ENCODE measurements around the gene CRADD.

Gene CRADD

DNA sequence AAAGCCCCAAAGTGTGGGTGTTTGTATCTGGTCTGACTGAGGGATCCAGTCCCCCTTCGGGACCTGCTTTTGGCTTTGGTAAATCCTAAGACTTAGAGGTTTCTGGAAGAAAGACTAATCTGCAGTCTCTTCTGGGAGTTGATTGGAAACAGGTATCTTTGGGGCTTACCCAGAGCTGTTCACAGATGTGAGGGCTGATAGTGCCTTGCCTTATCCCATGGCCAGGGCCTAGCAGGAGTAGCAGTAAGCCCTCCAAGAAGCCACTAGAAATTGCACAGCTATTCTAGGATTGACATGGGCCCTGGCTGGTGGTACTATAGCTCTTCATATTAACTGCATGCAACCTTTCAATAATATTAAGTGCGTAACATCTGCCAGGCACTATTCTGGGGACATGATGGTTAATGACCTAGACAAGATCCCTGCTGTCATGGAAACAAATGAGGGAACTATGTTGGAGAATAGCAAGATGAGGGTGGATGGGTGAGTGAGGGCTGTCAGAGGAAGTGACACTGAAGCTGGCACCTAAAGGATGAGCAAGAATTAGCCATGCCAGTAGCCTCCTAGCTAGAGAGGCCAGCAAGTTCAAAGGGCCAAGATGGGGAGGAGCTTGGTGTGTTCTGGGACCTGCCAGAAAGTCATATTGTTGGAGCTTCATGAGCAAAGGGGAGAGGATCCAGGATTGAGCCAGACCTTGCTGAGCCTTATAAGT, 71.7 kb downstream of the CRADD start:
- TF ChIP-seq EP300 (IDR thresholded peaks at IDR 0.05; ENCODE audit: borderline replicate concordance), result no peak
- no peak for TF ChIP-seq CEBPB (IDR thresholded peaks at IDR 0.05)
- TF ChIP-seq, protein P1, sequence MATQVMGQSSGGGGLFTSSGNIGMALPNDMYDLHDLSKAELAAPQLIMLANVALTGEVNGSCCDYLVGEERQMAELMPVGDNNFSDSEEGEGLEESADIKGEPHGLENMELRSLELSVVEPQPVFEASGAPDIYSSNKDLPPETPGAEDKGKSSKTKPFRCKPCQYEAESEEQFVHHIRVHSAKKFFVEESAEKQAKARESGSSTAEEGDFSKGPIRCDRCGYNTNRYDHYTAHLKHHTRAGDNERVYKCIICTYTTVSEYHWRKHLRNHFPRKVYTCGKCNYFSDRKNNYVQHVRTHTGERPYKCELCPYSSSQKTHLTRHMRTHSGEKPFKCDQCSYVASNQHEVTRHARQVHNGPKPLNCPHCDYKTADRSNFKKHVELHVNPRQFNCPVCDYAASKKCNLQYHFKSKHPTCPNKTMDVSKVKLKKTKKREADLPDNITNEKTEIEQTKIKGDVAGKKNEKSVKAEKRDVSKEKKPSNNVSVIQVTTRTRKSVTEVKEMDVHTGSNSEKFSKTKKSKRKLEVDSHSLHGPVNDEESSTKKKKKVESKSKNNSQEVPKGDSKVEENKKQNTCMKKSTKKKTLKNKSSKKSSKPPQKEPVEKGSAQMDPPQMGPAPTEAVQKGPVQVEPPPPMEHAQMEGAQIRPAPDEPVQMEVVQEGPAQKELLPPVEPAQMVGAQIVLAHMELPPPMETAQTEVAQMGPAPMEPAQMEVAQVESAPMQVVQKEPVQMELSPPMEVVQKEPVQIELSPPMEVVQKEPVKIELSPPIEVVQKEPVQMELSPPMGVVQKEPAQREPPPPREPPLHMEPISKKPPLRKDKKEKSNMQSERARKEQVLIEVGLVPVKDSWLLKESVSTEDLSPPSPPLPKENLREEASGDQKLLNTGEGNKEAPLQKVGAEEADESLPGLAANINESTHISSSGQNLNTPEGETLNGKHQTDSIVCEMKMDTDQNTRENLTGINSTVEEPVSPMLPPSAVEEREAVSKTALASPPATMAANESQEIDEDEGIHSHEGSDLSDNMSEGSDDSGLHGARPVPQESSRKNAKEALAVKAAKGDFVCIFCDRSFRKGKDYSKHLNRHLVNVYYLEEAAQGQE (IDR thresholded peaks at IDR 0.05; ENCODE audit: low read depth), result no peak
- no peak for TF ChIP-seq CREB1 (IDR thresholded peaks at IDR 0.05; ENCODE audit: low read depth)
- TF ChIP-seq FOXM1 (IDR thresholded peaks at IDR 0.05; ENCODE audit: borderline replicate concordance, low read depth), result no peak
- no peak for TF ChIP-seq RAD21 (IDR thresholded peaks at IDR 0.05; ENCODE audit: low read depth)
- TF ChIP-seq ZBTB7A (IDR thresholded peaks at IDR 0.05; ENCODE audit: low read depth), result no peak
- no peak for TF ChIP-seq NFIC (IDR thresholded peaks at IDR 0.05)
- no peak for TF ChIP-seq TAF1 (IDR thresholded peaks at IDR 0.05; ENCODE audit: low read depth)
- TF ChIP-seq EGR1 (IDR thresholded peaks at IDR 0.05), result no peak
- no peak for TF ChIP-seq YY1 (IDR thresholded peaks at IDR 0.05; ENCODE audit: low read depth)
- TF ChIP-seq, protein P2, sequence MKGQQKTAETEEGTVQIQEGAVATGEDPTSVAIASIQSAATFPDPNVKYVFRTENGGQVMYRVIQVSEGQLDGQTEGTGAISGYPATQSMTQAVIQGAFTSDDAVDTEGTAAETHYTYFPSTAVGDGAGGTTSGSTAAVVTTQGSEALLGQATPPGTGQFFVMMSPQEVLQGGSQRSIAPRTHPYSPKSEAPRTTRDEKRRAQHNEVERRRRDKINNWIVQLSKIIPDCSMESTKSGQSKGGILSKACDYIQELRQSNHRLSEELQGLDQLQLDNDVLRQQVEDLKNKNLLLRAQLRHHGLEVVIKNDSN (IDR thresholded peaks at IDR 0.05), result no peak
- TF ChIP-seq TCF12 (IDR thresholded peaks at IDR 0.05; ENCODE audit: low read depth), result no peak
- TF ChIP-seq TEAD4 (IDR thresholded peaks at IDR 0.05), result no peak
- TF ChIP-seq, protein P3, sequence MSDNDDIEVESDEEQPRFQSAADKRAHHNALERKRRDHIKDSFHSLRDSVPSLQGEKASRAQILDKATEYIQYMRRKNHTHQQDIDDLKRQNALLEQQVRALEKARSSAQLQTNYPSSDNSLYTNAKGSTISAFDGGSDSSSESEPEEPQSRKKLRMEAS (IDR thresholded peaks at IDR 0.05), result no peak

DNA sequence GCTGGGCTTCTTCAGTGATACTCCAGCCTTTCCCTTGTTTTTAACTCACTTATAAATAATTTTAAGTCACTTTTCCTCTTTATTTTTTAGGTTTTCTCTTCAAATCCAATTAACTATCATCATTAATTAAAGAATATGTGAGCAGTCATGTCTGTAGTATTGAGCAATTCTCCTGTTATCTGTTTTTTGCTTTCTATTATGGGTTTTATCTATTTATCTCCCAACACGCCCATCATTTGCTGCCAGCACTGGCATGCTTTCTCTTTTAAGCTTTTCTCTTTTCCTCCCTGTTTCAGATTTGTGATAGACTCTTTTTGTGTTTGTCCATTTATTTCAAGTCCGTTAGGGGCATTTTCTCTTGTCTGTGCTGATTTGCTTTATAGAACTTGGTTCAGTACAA, 72.3 kb downstream of the CRADD start:
- TF ChIP-seq TAF1 (IDR thresholded peaks at IDR 0.05; ENCODE audit: low read depth) (no peak), ZBTB7A (IDR thresholded peaks at IDR 0.05; ENCODE audit: low read depth) (no peak), EP300 (IDR thresholded peaks at IDR 0.05; ENCODE audit: borderline replicate concordance) (no peak), RAD21 (IDR thresholded peaks at IDR 0.05; ENCODE audit: low read depth) (no peak)
- TF ChIP-seq, protein P1 (IDR thresholded peaks at IDR 0.05; ENCODE audit: low read depth), result no peak

DNA sequence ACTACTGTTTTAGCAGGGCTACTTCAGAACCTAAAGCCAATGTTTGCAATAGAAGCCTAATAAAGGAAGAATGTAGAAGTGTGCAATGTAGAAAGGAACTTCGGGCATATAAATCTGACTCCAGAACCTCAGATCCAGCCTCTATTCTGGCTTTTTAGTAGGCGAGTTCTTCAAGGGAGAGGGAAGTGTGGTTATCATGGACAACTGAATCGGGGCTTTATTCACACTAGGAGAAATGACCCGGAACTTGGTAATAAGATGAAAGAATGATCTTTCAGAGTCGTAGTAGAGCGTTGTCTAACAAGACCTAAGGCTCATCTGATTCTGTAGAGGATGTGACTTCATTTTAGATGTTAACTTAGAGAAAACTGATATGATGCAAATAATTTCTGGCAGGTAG, 72.9 kb downstream of the CRADD start:
- TF ChIP-seq, protein P2 (IDR thresholded peaks at IDR 0.05), result no peak
- TF ChIP-seq, protein P1 (IDR thresholded peaks at IDR 0.05; ENCODE audit: low read depth), result no peak
- no peak for TF ChIP-seq RAD21 (IDR thresholded peaks at IDR 0.05; ENCODE audit: low read depth)
- no peak for TF ChIP-seq FOXM1 (IDR thresholded peaks at IDR 0.05; ENCODE audit: borderline replicate concordance, low read depth)
- no peak for TF ChIP-seq TAF1 (IDR thresholded peaks at IDR 0.05; ENCODE audit: low read depth)
- no peak for TF ChIP-seq CREB1 (IDR thresholded peaks at IDR 0.05; ENCODE audit: low read depth)
- TF ChIP-seq NFIC (IDR thresholded peaks at IDR 0.05), result no peak
- no peak for TF ChIP-seq YY1 (IDR thresholded peaks at IDR 0.05; ENCODE audit: low read depth)
- TF ChIP-seq ZBTB7A (IDR thresholded peaks at IDR 0.05; ENCODE audit: low read depth), result no peak
- TF ChIP-seq EGR1 (IDR thresholded peaks at IDR 0.05), result no peak
- TF ChIP-seq CEBPB (IDR thresholded peaks at IDR 0.05), result no peak
- no peak for TF ChIP-seq TEAD4 (IDR thresholded peaks at IDR 0.05)

DNA sequence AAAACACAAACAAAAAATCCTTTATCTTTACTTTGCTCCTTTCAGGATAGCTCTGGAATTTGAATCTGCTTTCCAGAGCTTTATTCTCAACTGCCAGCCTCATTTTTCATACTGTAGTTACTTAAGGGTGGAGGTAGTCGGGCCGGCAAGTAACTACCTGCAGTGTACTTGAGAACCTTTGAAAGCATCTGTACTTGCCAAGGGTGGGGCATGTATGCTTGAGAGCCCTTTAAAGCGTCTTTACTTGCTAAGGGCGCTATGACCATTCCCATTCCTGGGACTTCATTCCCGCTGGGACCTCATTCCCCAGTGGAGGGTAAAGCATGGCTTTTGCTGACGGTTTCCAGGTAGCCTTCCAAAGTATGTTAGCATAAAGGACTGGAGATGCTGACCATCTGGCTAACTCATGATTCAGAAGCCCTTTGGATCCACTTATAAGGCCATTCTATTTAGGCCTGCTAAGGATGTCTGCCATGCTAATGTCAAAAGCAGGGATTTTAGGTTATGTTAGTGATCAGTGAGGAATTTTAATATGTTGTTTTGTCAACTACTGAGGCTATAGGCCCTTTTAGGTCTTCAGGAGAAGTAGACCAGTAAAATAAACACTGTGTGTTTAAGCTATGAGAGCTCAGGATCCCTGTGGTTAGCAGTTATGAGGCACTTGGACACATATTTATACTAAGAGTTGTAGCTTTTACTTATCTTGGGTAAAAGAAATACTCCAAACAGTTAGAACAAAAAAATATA, 74.9 kb downstream of the CRADD start:
- TF ChIP-seq RAD21 (IDR thresholded peaks at IDR 0.05; ENCODE audit: low read depth) (no peak), FOXM1 (IDR thresholded peaks at IDR 0.05; ENCODE audit: borderline replicate concordance, low read depth) (no peak), EP300 (IDR thresholded peaks at IDR 0.05; ENCODE audit: borderline replicate concordance) (no peak)
- TF ChIP-seq, protein P1 (IDR thresholded peaks at IDR 0.05; ENCODE audit: low read depth), result no peak
- TF ChIP-seq, protein P2 (IDR thresholded peaks at IDR 0.05), result no peak
